IPS-18c (cell line): ENCODE results near the gene SLC2A14.
"Not testable (repeated sequence)": the region's sequence is repeated elsewhere in the genome, so short reads cannot be mapped to it uniquely, and the experiment has no call there.

Source experiments
- H3K4me3 ChIP-seq: 2 replicates; pipeline ENCODE4 v1.7.0; 2013; ENCODE audit warnings: low read depth, mild to moderate bottlenecking, low read length, moderate library complexity; ENCODE audit not compliant: insufficient read depth
- H3K9me3 ChIP-seq: one replicate; pipeline ENCODE4 v1.6.1; 2013; ENCODE audit warnings: mild to moderate bottlenecking, low read length, moderate library complexity; ENCODE audit not compliant: control insufficient read depth, insufficient read depth

The SLC2A14 gene

DNA sequence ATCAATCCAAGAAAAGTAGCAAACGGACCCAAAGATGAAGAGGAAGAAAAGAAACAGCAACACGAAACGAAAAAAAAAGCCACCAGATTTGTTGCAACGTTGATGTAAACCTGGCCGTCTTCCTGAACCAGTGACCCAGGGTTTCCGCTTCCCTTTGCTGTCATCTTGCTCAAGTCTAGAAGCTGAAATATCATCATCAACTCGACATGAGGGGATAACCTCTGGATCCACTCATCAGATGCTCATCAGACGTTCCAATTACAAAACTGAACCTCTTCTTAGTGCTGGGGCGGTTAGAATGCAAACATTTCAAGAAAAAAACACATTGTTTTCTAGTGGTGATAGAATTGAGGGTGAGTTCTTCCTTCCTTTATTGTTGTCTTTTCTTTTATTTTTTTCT lies 29.1 kb downstream of the SLC2A14 start:
- not testable (repeated sequence) for H3K9me3 ChIP-seq, H3K4me3 ChIP-seq

- H3K4me3 ChIP-seq, H3K9me3 ChIP-seq: not testable (repeated sequence)
These were observed 29.6 kb downstream of the SLC2A14 start for GRCh38 chr12:7843149-7843548.

DNA sequence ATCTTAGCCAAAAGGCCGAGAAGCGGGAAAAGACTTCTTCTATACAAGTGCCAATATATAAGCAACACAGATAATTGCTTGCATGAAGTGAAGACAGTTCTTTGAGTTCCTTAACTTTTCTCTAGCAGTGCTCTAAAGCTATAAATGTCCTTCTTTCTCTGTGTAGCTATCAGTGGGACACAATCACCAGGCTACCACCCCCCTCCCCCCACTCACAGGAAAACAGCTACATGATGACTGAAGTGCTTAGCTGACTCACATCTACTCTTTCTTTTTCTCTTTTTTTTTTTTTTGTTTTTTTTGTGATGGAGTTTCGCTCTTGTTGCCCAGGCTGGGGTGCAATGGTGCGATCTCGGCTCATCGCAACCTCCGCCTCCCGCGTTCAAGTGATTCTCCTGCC lies 30.3 kb downstream of the SLC2A14 start:
- not testable (repeated sequence) for H3K9me3 ChIP-seq, H3K4me3 ChIP-seq

DNA sequence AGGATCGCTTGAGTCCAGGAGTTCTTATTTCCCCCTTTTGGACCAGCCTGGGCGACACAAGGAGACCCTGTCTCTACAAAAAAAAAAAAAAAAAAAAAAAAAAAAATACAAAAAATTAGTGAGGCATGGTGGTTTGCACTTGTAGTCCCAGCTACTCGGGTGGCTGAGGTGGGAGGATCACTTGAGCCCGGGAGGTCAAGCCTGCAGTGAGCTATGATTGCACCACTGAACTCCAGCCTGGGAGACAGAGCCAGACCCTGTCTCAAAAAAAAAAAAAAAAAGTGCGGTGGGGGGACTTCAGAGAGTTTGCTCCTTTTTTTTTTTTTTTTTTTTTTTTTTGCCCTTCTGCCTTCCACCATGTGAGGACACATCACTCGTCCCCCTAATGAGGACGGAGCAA lies 32.9 kb downstream of the SLC2A14 start:
- H3K4me3 ChIP-seq, H3K9me3 ChIP-seq: not testable (repeated sequence)

GRCh38 chr12:7839226-7839625 lies 33.5 kb downstream of the SLC2A14 start:
- not testable (repeated sequence) for H3K9me3 ChIP-seq, H3K4me3 ChIP-seq

DNA sequence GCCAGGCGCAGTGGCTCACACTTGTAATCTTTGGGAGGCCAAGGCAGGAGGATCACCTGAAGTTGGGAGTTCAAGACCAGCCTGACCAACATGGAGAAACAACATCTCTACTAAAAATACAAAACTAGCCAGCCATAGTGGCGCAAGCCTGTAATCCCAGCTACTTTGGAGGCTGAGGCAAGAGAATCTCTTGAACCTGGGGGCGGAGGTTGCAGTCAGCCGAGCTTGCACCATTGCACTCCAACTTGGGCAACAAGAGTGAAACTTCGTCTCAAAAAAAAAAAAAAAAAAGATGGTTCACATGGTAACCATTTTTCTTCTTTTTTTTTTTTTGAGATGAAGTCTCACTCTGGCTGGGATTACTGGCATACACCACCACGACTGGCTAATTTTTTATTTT lies 35.3 kb downstream of the SLC2A14 start:
- Histone ChIP-seq H3K9me3 (no peaks in the 10 kb centered on the region), H3K4me3 (no peak overlapping the region)

- no peak overlapping the region for H3K4me3 ChIP-seq
- H3K9me3 ChIP-seq, result no peaks in the 10 kb centered on the region
These were observed 36.9 kb downstream of the SLC2A14 start for GRCh38 chr12:7835766-7836165.

DNA sequence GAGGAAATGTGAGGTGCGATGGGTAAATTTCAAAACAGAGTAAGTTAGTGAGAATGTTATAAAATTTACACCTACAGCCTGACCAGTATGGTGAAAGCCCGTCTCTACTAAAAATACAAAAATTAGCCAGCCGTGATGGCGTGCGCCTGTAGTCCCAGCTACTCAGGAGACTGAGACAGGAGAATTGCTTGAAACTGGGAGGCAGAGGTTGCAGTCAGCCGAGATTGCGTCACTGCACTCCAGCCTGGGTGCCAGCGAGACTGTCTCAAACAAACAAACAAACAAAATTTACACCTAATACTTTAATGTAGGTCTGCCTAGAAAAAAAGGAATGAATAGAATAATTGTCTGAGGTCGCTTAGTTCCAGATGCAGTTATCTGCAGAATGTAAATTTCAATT lies 37.6 kb downstream of the SLC2A14 start:
- H3K9me3 ChIP-seq, result no peaks in the 10 kb centered on the region
- no peak overlapping the region for H3K4me3 ChIP-seq

DNA sequence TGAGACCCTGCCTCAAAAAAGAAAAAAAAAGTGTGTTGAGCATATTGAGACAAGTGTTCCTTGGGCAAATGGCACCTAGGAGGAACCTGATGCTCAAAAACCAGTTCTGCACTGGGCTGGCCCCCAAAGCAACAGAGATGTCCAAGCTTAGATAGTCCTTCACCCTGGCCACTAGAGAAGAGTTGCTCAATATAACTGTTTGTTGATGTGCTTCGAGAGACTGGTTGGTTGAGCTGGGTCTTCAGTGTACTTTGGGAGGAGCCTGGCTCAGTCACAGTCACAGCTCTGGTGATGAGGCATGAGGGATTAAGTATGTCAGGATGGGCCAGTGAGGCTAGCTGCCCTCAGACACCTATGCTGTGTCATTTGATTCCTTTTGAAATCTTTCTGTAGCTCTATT lies 38.0 kb downstream of the SLC2A14 start:
- Histone ChIP-seq H3K4me3 (no peak overlapping the region), H3K9me3 (no peaks in the 10 kb centered on the region)

DNA sequence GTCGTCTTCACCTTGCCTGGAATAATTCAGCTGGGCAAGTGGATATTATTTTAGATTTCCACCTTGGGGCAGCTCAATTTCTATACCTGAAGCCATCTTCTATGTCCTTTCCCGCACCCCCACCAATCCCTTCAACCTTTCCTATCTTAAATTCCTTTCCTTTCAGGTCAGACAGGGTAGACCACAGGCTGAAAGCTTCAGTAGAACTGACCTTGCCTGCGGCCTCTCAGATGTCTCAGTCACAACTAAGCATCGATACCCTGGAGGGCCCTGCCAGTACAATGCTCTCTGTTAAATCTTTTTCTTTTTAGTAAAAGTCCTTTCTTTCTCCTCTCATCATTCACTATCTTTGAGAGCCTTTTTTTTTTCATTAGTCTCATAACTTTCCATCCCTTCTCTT lies 38.9 kb downstream of the SLC2A14 start:
- no peaks in the 10 kb centered on the region for H3K9me3 ChIP-seq

DNA sequence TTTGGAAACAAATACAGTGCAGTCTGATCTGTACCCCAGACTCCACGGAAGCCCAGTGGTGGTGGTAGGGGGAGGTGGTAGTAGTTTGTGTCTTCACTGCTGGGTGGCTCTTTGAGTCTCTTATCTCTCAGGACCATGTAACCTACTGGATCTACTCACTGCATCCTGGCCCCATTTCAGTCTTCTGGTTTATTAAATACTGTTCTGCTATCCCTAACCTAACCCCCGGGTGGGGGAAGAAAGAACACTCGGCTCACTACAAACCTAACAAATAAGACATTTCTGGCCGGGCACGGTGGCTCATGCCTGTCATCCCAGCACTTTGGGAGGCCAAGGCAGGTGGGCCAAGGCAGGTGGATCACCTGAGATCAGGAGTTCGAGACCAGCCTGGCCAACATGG lies 39.5 kb downstream of the SLC2A14 start:
- H3K9me3 ChIP-seq, H3K4me3 ChIP-seq: not testable (repeated sequence)

More for the DNA sequence above, 38.9 kb downstream of the SLC2A14 start:
- no peak overlapping the region for H3K4me3 ChIP-seq

DNA sequence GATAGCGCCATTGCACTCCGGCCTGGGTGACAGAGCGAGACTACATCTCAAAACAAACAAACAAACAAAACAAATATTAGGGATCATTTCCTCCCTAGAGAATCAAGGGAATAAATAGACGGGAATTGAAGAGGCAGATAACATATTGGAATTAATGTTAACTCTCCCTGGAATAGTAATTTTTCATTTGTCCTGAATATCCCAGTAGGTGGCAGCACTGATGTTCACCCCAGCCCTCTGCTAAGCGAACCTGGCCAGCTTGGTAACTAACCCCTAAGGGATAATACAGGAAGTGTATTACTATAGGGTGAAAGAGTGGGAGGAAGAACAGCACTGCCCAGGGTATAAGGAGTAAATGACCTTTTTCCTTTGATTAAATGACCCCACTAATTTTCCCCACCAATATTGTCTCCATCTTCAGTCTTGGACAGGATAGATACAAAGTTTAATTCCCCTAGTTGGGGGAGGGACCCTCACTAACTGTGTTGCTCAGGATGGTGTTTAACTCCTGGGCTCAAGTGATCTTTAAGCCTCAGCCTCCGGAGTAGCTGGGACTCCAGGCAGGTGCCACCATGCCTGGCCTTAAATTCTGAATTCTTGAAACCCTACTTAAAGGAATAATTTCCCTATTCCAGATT lies 40.5 kb downstream of the SLC2A14 start:
- no peak overlapping the region for H3K4me3 ChIP-seq
- no peaks in the 10 kb centered on the region for H3K9me3 ChIP-seq

DNA sequence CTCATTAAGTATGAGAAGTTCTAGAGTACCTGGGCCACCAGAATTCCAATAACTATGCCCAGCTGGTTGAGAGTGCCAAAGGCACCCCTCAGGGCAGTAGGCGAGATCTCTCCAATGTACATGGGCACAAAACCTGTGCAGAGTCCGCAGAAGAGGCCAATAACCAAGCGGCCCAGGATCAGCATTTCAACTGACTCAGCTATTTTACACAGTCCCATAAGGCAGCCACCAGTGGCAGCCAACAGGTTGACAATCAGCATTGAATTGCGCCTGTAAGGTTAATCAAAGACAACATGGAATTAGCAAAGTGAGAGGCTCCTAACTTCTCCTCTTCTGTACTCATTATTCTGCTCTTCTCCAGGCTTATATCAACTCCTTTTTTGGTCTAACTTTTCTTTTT lies 43.0 kb downstream of the SLC2A14 start:
- not testable (repeated sequence) for H3K4me3 ChIP-seq, H3K9me3 ChIP-seq

DNA sequence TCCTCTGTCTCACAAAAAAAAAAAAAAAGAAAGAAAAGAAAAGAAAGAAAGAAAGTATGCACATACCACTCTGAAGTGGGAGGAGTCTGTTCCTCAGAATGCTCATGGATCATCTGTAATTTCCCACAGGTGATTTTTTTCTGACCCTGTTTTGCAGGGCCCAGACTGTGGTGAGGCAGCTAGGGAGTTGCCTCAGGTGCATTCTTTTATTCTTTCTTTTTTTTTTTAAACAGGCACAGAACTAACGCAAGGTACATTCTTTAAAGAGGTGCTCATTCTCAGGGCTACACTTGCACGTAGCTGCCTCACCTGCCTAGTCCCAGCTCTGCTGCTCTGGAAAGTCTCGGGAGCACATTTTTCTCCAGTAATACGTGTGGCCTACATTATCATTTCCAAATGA lies 47.0 kb downstream of the SLC2A14 start:
- H3K9me3 ChIP-seq, H3K4me3 ChIP-seq: not testable (repeated sequence)

- Histone ChIP-seq H3K4me3 (no peak overlapping the region), H3K9me3 (no peaks in the 10 kb centered on the region)
These were observed 65.7 kb downstream of the SLC2A14 start for GRCh38 chr12:7806863-7807487.

GRCh38 chr12:7806319-7806718 lies 66.4 kb downstream of the SLC2A14 start:
- H3K4me3 ChIP-seq, H3K9me3 ChIP-seq: not testable (repeated sequence)

GRCh38 chr12:7801460-7801859 lies 71.3 kb downstream of the SLC2A14 start:
- H3K4me3 ChIP-seq, result no peak overlapping the region
- H3K9me3 ChIP-seq, result no peaks in the 10 kb centered on the region

GRCh38 chr12:7798750-7799308 lies 73.9 kb downstream of the SLC2A14 start:
- not testable (repeated sequence) for H3K9me3 ChIP-seq, H3K4me3 ChIP-seq
